Measurements from ENCODE around the gene BRME1.
A peak's percentile ranks its signal among the peaks of the same experiment; 100 is the strongest.

BRME1 gene

DNA sequence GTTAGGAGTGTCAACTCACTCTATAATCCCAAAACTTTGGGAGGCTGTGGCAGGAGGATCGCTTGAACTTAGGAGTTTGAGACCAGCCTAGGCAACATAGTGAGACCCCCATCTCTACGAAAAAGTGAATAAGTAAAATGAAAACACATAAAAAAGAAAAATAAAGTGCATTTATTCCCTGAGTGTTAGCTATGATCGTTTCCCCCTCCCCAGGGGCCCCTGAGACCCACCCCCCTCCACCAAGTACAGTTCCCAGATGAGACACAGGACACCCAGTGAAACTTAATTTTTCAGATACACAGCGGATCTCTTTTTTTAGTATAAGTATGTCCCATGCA lies 57.6 kb downstream of the BRME1 start:
- Histone ChIP-seq H3K36me3 (ENCODE audit: low read length) (no peaks in the 10 kb centered on the region), H3K9me3 (ENCODE audit: insufficient read depth, low read length) (no peaks in the 10 kb centered on the region), H3K79me2 (ENCODE audit: insufficient read depth, low read length) (no peaks in the 10 kb centered on the region), H3F3A (ENCODE audit: insufficient read depth) (peaks cover 8% of the 10 kb centered on the region; the same call in 1 of the 2 replicates), H3K9ac (ENCODE audit: low read length) (no peak overlapping the region), H3K27ac (ENCODE audit: low read depth, low read length) (no peak overlapping the region), H3K9me2 (replicated peaks; ENCODE audit: insufficient read depth, low read length) (no peaks in the 10 kb centered on the region), H3K4me3 (ENCODE audit: insufficient read depth, low read length, poor library complexity, severe bottlenecking) (no peak overlapping the region), H2AFZ (ENCODE audit: low read depth, low read length, severe bottlenecking) (no peak overlapping the region), H3K27me3 (ENCODE audit: low read length) (no peaks in the 10 kb centered on the region), H3K4me2 (ENCODE audit: low read depth, low read length, poor library complexity, severe bottlenecking) (no peak overlapping the region), H4K20me1 (ENCODE audit: low read depth, low read length) (no peaks in the 10 kb centered on the region)
- no peak for TF ChIP-seq EZH2phosphoT487 (conservative IDR thresholded peaks at IDR 0.05; ENCODE audit: low read length)
- TF ChIP-seq, protein P1, sequence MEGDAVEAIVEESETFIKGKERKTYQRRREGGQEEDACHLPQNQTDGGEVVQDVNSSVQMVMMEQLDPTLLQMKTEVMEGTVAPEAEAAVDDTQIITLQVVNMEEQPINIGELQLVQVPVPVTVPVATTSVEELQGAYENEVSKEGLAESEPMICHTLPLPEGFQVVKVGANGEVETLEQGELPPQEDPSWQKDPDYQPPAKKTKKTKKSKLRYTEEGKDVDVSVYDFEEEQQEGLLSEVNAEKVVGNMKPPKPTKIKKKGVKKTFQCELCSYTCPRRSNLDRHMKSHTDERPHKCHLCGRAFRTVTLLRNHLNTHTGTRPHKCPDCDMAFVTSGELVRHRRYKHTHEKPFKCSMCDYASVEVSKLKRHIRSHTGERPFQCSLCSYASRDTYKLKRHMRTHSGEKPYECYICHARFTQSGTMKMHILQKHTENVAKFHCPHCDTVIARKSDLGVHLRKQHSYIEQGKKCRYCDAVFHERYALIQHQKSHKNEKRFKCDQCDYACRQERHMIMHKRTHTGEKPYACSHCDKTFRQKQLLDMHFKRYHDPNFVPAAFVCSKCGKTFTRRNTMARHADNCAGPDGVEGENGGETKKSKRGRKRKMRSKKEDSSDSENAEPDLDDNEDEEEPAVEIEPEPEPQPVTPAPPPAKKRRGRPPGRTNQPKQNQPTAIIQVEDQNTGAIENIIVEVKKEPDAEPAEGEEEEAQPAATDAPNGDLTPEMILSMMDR (IDR thresholded peaks at IDR 0.05; ENCODE audit: insufficient read depth, low read length, poor library complexity, severe bottlenecking): no peak

GRCh38 chr19:13847407-13848339 lies 58.2 kb downstream of the BRME1 start:
- no peak overlapping the region for H2AFZ ChIP-seq (ENCODE audit: low read depth, low read length, severe bottlenecking)

DNA sequence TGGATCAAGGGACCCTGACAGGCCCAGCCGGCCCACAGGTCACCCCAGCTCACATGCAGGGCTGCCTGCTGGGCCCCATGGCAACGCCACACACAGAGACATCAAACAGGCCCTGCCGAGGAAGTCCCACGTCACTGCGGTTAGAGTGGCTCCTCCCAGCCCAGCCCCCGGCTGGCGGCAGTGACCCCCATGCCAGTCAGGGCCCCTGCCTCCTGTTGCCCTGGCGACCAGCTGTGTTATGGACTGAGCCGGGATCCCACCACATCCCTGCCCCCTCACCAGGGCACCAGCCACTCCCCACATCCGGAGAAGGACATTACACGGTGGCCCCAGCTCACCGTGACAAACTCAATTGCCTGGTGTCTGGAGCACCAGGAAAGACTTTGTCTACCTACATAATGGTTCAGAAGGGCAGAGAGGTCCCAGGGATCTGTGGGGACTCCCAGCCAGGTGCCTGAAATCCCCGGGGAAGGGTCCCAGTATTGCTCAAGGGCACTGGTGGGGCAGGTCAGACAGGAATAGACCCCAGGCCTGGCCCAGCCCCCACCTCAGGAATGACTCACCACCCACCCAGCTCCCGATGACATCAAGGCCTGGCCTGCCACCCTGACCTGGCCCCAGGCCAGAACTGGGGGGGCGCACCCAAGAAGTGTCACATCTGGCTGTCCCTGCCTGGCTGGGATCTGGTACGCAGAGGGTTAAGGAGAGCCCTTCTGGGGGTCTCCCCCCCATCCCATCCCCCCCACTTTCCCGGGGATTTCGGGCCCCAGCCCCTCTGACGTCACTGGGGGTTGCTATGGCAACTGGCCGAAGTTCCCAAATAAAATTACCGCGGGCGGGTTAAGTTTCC lies 59.1 kb downstream of the BRME1 start:
- peaks cover 8% of the 10 kb centered on the region; the same call in 1 of the 2 replicates for H3F3A ChIP-seq (ENCODE audit: insufficient read depth)
- H3K36me3 ChIP-seq (ENCODE audit: low read length): no peaks in the 10 kb centered on the region
- H3K27me3 ChIP-seq (ENCODE audit: low read length): no peaks in the 10 kb centered on the region
- H3K4me3 ChIP-seq (ENCODE audit: insufficient read depth, low read length, poor library complexity, severe bottlenecking): peak overlapping the region; percentile 29
- H3K9me2 ChIP-seq (replicated peaks; ENCODE audit: insufficient read depth, low read length): no peaks in the 10 kb centered on the region
- no peak overlapping the region for H2AFZ ChIP-seq (ENCODE audit: low read depth, low read length, severe bottlenecking)
- no peak for TF ChIP-seq EZH2phosphoT487 (conservative IDR thresholded peaks at IDR 0.05; ENCODE audit: low read length)
- TF ChIP-seq, protein P1 (IDR thresholded peaks at IDR 0.05; ENCODE audit: insufficient read depth, low read length, poor library complexity, severe bottlenecking): no peak
- no peaks in the 10 kb centered on the region for H3K9me3 ChIP-seq (ENCODE audit: insufficient read depth, low read length)
- H3K27ac ChIP-seq (ENCODE audit: low read depth, low read length): no peak overlapping the region
- H3K79me2 ChIP-seq (ENCODE audit: insufficient read depth, low read length): no peaks in the 10 kb centered on the region
- peak overlapping the region; percentile 37 for H3K4me2 ChIP-seq (ENCODE audit: low read depth, low read length, poor library complexity, severe bottlenecking)
- no peaks in the 10 kb centered on the region for H4K20me1 ChIP-seq (ENCODE audit: low read depth, low read length)
- H3K9ac ChIP-seq (ENCODE audit: low read length): peak overlapping the region; percentile 8; the same call in 1 of the 2 replicates

More at GRCh38 chr19:13847407-13848339, 58.2 kb downstream of the BRME1 start:
- Histone ChIP-seq H3K79me2 (ENCODE audit: insufficient read depth, low read length) (no peaks in the 10 kb centered on the region), H3K27ac (ENCODE audit: low read depth, low read length) (no peak overlapping the region), H3F3A (ENCODE audit: insufficient read depth) (peaks cover 8% of the 10 kb centered on the region; the same call in 1 of the 2 replicates), H3K9me2 (replicated peaks; ENCODE audit: insufficient read depth, low read length) (no peaks in the 10 kb centered on the region), H3K36me3 (ENCODE audit: low read length) (no peaks in the 10 kb centered on the region), H3K4me2 (ENCODE audit: low read depth, low read length, poor library complexity, severe bottlenecking) (peak overlapping the region; percentile 37), H4K20me1 (ENCODE audit: low read depth, low read length) (no peaks in the 10 kb centered on the region), H3K27me3 (ENCODE audit: low read length) (no peaks in the 10 kb centered on the region), H3K9ac (ENCODE audit: low read length) (peak overlapping the region; percentile 8; the same call in 1 of the 2 replicates), H3K4me3 (ENCODE audit: insufficient read depth, low read length, poor library complexity, severe bottlenecking) (no peak overlapping the region), H3K9me3 (ENCODE audit: insufficient read depth, low read length) (no peaks in the 10 kb centered on the region)
- TF ChIP-seq, protein P1 (IDR thresholded peaks at IDR 0.05; ENCODE audit: insufficient read depth, low read length, poor library complexity, severe bottlenecking): no peak
- TF ChIP-seq EZH2phosphoT487 (conservative IDR thresholded peaks at IDR 0.05; ENCODE audit: low read length): no peak
